A673 (cell line): ENCODE results near the gene TMEM184A.

Experiments used
- EZH2 ChIP-seq: fragments of 200-600 bp; sonication (generic); IDR thresholded peaks from 2 replicates; pipeline ENCODE4 v1.6.1; 2017; ENCODE audit warnings: borderline replicate concordance, low read depth, mild to moderate bottlenecking, mixed read lengths, antibody characterized with exemption, low read length; ENCODE audit not compliant: poor library complexity, severe bottlenecking
- TF ChIP-seq, protein P1 (sequence below): fragments of 300-800, 200-600 bp; sonication (generic); conservative IDR thresholded peaks from 2 replicates; pipeline ENCODE4 v1.5.1; 2017; ENCODE audit warnings: low read depth, mild to moderate bottlenecking, antibody characterized with exemption, low read length, moderate library complexity, mixed read lengths

DNA sequence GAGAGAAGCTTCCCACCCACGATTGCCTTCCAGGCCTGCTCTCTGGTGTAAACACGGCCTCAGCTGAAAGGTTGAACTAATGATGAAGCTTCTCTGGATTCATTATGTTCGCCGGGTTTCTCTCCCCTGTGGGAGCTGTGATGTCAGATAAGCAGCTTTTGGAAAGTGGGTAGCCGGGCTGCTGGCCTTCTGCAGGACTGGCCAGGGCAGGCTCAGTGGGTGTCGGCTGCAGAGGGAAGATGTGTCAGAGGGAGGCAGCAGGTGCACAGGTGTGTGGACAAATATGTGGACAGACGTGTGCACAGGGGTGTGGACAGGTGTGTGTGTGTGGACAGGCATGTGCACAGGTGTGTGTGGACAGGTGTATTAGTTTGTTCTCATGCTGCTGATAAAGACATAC, 42.3 kb upstream of the TMEM184A start:
- TF ChIP-seq, protein P1, sequence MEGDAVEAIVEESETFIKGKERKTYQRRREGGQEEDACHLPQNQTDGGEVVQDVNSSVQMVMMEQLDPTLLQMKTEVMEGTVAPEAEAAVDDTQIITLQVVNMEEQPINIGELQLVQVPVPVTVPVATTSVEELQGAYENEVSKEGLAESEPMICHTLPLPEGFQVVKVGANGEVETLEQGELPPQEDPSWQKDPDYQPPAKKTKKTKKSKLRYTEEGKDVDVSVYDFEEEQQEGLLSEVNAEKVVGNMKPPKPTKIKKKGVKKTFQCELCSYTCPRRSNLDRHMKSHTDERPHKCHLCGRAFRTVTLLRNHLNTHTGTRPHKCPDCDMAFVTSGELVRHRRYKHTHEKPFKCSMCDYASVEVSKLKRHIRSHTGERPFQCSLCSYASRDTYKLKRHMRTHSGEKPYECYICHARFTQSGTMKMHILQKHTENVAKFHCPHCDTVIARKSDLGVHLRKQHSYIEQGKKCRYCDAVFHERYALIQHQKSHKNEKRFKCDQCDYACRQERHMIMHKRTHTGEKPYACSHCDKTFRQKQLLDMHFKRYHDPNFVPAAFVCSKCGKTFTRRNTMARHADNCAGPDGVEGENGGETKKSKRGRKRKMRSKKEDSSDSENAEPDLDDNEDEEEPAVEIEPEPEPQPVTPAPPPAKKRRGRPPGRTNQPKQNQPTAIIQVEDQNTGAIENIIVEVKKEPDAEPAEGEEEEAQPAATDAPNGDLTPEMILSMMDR, result no peak
- no peak for TF ChIP-seq EZH2
